Stimulated activated naive CD8-positive, alpha-beta T cell treated with anti-CD3 and anti-CD28 coated beads, Interleukin-15, amount 100 ng/mL, for 72 hours (primary cell): ENCODE measurements around the gene FOXD2.

Source experiments
- ATAC-seq: fragments of 150-1000 bp; cut with Tn5 transposase; 2 replicates; pipeline ENCODE4 v1.10.0; 2021; ENCODE audit warnings: mild to moderate bottlenecking, moderate library complexity
- DNase-seq, 2 donors: peaks; one replicate each; pipeline ENCODE4 v3.0.0; 2021 to 2022
- H3K27ac Mint-ChIP-seq, 2 donors: one replicate each; pipeline ENCODE4 v1.8.0; 2022; ENCODE audit warnings: mild to moderate bottlenecking in 2 of 2, mixed read lengths in 2 of 2, moderate library complexity in 2 of 2
- H3K27me3 Mint-ChIP-seq: one replicate; pipeline ENCODE4 v1.8.0; 2022; ENCODE audit warnings: mixed read lengths
- H3K4me1 Mint-ChIP-seq: one replicate; pipeline ENCODE4 v1.8.0; 2022; ENCODE audit warnings: mild to moderate bottlenecking, mixed read lengths
- H3K4me3 Mint-ChIP-seq, 2 donors: one replicate each; pipeline ENCODE4 v1.8.0; 2022; ENCODE audit warnings: mild to moderate bottlenecking in 2 of 2, mixed read lengths in 2 of 2, moderate library complexity in 1 of 2
- H3K9me3 Mint-ChIP-seq, 2 donors: one replicate each; pipeline ENCODE4 v1.8.0; 2022; ENCODE audit warnings: mixed read lengths in 2 of 2

FOXD2 gene

GRCh38 chr1:47437447-47438164 is at the start of gene FOXD2:
Gene FOXD2 (plus strand): TSS chr1:47438044. CDS start chr1:47438136, 92 bp downstream.
- Mint-ChIP-seq H3K27me3 (peaks cover 41% of the 10 kb centered on the region), H3K4me3 (peak within 1 kb of the TSS; percentile 99), H3K27ac (no peak within 1 kb of the TSS), H3K4me1 (peaks cover 42% of the 10 kb centered on the region), H3K9me3 (no peaks in the 10 kb centered on the region)
- peak; percentile 96 to 97 for DNase-seq
- ATAC-seq: peak; percentile 93

- no peak overlapping the region for H3K4me3 Mint-ChIP-seq
- H3K9me3 Mint-ChIP-seq: no peaks in the 10 kb centered on the region
- no peaks in the 10 kb centered on the region for H3K4me1 Mint-ChIP-seq
- ATAC-seq (peak; percentile 75), DNase-seq (peak; percentile 36 to 56)
- peaks cover 2% of the 10 kb centered on the region for H3K27me3 Mint-ChIP-seq
- H3K27ac Mint-ChIP-seq: no peak overlapping the region
Measured at GRCh38 chr1:47388891-47389238, 49.0 kb upstream of the FOXD2 start.

GRCh38 chr1:47389731-47390130 is 48.1 kb upstream of the FOXD2 start:
- Mint-ChIP-seq H3K27ac (no peak overlapping the region), H3K27me3 (peaks cover 8% of the 10 kb centered on the region), H3K9me3 (no peaks in the 10 kb centered on the region), H3K4me1 (no peaks in the 10 kb centered on the region), H3K4me3 (no peak overlapping the region)
- ATAC-seq (no peak), DNase-seq (no peak)

DNA sequence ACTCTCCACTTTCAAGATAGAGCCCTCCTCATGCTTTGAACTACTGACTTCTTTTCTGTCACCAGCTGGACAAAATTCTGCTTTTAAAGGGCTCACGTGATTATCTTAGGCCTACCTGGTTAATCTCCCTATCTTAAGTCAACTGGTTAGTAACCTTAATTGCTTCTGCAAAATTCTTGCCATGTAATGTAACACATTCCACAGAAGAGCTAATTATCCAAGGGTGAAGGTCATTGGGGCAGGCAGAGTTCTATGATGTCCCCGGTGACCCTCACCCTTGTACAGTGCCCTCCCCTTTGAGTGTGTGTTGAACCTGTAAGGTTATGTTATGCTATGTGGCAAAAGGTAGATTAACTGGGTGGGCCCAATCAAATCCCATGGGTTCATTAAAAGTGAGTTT is 47.0 kb upstream of the FOXD2 start:
- H3K27me3 Mint-ChIP-seq: peaks cover 16% of the 10 kb centered on the region
- H3K9me3 Mint-ChIP-seq: no peaks in the 10 kb centered on the region
- no peak for DNase-seq
- ATAC-seq: no peak
- no peak overlapping the region for H3K4me3 Mint-ChIP-seq
- H3K4me1 Mint-ChIP-seq: no peaks in the 10 kb centered on the region
- peak overlapping the region; percentile 16 to 28 for H3K27ac Mint-ChIP-seq

GRCh38 chr1:47393141-47393540 is 44.7 kb upstream of the FOXD2 start:
- H3K9me3 Mint-ChIP-seq: no peaks in the 10 kb centered on the region
- no peak overlapping the region for H3K4me3 Mint-ChIP-seq
- ATAC-seq: no peak

GRCh38 chr1:47395433-47395832 is 42.4 kb upstream of the FOXD2 start:
- Mint-ChIP-seq H3K4me1 (no peaks in the 10 kb centered on the region), H3K4me3 (no peak overlapping the region), H3K27ac (no peak overlapping the region), H3K9me3 (no peaks in the 10 kb centered on the region), H3K27me3 (peaks cover 24% of the 10 kb centered on the region)
- DNase-seq (no peak), ATAC-seq (no peak)

More at GRCh38 chr1:47393141-47393540, 44.7 kb upstream of the FOXD2 start:
- no peak overlapping the region for H3K27ac Mint-ChIP-seq
- H3K4me1 Mint-ChIP-seq: no peaks in the 10 kb centered on the region
- DNase-seq: no peak
- H3K27me3 Mint-ChIP-seq: peaks cover 17% of the 10 kb centered on the region

DNA sequence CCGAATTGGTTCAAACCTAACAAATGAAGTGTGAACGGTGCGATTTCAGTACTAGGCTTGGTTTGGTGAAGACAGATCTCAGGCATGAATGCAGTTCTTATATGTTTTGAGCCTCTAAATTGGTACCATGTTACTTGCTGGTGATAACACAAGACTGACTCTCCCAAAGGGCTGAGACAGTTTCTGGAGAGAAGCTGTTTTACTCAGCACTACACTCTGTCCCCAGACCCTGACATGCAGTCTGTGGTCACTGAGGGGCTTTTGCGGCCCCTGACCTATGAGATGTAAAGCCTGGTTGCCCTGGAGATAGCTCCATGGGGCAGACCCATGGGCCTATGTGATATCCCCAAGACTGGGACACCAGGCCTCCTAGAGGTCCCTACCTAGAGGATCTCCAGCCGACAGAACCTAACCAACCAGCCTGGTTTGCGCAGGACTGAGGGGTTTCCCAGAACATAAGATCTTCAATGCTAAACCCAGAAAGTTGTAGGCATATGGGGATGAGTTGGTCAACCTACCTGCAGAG is 41.1 kb upstream of the FOXD2 start:
- peaks cover 33% of the 10 kb centered on the region for H3K27me3 Mint-ChIP-seq
- ATAC-seq: no peak
- H3K4me3 Mint-ChIP-seq: no peak overlapping the region
- no peak for DNase-seq
- no peak overlapping the region for H3K27ac Mint-ChIP-seq
- no peaks in the 10 kb centered on the region for H3K4me1 Mint-ChIP-seq
- H3K9me3 Mint-ChIP-seq: no peaks in the 10 kb centered on the region

DNA sequence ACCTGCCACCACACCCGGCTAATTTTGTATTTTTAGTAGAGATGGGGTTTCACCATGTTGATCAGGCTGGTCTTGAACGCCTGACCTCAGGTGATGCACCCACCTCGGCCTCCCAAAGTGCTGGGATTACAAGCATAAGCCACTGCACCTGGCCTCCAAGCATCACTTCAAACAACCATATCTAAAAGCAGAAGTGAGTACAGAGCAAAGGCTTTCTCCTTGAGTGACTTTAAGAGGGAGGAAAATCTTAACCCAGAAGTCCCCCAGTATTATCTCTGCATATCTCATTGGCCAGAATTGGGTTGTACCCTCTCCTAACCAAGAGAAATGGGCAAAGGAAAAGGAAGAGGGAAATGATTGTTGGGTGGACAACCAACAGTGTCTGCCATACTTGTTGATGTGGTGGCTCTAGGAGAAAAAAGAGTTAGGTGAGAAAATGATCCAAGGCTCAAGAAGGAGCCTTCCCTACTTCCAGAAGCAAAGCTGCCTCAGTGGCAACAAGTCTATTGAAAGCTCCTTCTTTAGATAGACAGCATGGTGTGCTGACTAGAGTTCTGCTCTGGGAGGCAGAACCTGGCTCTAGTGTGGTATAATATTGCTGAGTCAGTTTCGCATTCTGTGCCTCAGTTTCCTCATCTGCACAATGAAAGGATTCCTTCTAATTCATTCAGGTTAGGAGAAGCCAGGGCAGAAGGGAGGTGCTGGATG is 38.6 kb upstream of the FOXD2 start:
- Mint-ChIP-seq H3K27ac (no peak overlapping the region), H3K9me3 (no peaks in the 10 kb centered on the region), H3K4me1 (no peaks in the 10 kb centered on the region), H3K4me3 (no peak overlapping the region), H3K27me3 (peaks cover 47% of the 10 kb centered on the region)
- DNase-seq (no peak), ATAC-seq (no peak)

DNA sequence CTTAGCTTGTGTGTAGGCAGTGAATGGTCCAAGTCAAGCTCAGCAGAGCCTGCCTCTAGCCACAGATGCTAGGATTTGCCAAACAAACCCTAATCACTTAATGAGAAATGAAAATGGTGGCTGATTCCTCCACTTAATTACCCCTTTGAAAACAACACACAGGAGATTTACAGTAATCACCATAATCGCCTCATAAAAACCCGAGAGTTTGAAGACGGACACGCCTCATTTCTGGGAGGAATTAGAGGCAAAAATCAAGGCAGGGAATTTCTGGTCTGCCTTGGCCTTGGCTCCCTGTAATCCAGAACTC is 38.0 kb upstream of the FOXD2 start:
- H3K4me3 Mint-ChIP-seq: no peak overlapping the region
- H3K27ac Mint-ChIP-seq: no peak overlapping the region
- no peak for ATAC-seq
- no peak for DNase-seq
- H3K27me3 Mint-ChIP-seq: peaks cover 45% of the 10 kb centered on the region
- H3K9me3 Mint-ChIP-seq: no peaks in the 10 kb centered on the region
- H3K4me1 Mint-ChIP-seq: no peaks in the 10 kb centered on the region

- H3K27ac Mint-ChIP-seq: no peak overlapping the region
- ATAC-seq (no peak), DNase-seq (no peak)
- no peaks in the 10 kb centered on the region for H3K9me3 Mint-ChIP-seq
- no peaks in the 10 kb centered on the region for H3K4me1 Mint-ChIP-seq
- H3K4me3 Mint-ChIP-seq: no peak overlapping the region
- peaks cover 53% of the 10 kb centered on the region for H3K27me3 Mint-ChIP-seq
Measured at GRCh38 chr1:47401761-47402160, 36.1 kb upstream of the FOXD2 start.

- Mint-ChIP-seq H3K4me1 (no peaks in the 10 kb centered on the region), H3K27me3 (peaks cover 53% of the 10 kb centered on the region), H3K9me3 (no peaks in the 10 kb centered on the region), H3K4me3 (no peak overlapping the region), H3K27ac (no peak overlapping the region)
- DNase-seq (no peak), ATAC-seq (no peak)
Measured at GRCh38 chr1:47402591-47402990, 35.3 kb upstream of the FOXD2 start.

- Mint-ChIP-seq H3K4me1 (no peaks in the 10 kb centered on the region), H3K9me3 (no peaks in the 10 kb centered on the region), H3K4me3 (no peak overlapping the region), H3K27me3 (peaks cover 53% of the 10 kb centered on the region), H3K27ac (no peak overlapping the region)
- ATAC-seq (no peak), DNase-seq (no peak)
Measured at GRCh38 chr1:47403321-47403910, 34.4 kb upstream of the FOXD2 start.

DNA sequence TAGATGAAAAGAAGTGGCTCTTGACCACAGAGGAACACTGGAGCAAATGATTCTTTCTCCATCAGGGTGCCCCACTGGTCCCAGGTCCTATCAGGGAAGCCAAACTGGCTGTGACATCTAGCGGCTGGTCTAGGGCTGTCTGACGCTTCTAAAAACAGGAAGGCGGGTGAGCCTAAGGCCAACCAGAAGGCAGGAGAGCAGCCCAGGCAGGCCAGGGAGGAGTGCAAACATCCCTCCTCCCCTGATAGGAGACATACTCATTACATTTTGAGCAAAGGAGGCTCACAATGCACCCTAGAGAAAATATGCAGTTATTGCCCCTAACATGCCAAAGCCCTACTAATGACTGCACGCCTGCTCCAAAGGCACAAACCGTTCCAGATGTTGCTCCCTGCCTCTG is 32.1 kb upstream of the FOXD2 start:
- no peak overlapping the region for H3K27ac Mint-ChIP-seq
- no peaks in the 10 kb centered on the region for H3K4me1 Mint-ChIP-seq
- DNase-seq: no peak
- H3K4me3 Mint-ChIP-seq: no peak overlapping the region
- no peaks in the 10 kb centered on the region for H3K9me3 Mint-ChIP-seq
- H3K27me3 Mint-ChIP-seq: peaks cover 63% of the 10 kb centered on the region
- ATAC-seq: no peak

- no peaks in the 10 kb centered on the region for H3K9me3 Mint-ChIP-seq
- peaks cover 55% of the 10 kb centered on the region for H3K27me3 Mint-ChIP-seq
- no peak for DNase-seq
- peak overlapping the region in 1 of 2 donors; percentile 43 for H3K27ac Mint-ChIP-seq
- ATAC-seq: no peak
- no peak overlapping the region for H3K4me3 Mint-ChIP-seq
- H3K4me1 Mint-ChIP-seq: no peaks in the 10 kb centered on the region
Measured at GRCh38 chr1:47406966-47407365, 30.9 kb upstream of the FOXD2 start.

- Mint-ChIP-seq H3K27ac (no peak overlapping the region), H3K9me3 (no peaks in the 10 kb centered on the region), H3K27me3 (peaks cover 50% of the 10 kb centered on the region), H3K4me1 (no peaks in the 10 kb centered on the region), H3K4me3 (no peak overlapping the region)
- DNase-seq (no peak), ATAC-seq (no peak)
Measured at GRCh38 chr1:47407481-47407880, 30.4 kb upstream of the FOXD2 start.

- DNase-seq (no peak), ATAC-seq (no peak)
- Mint-ChIP-seq H3K27me3 (peaks cover 50% of the 10 kb centered on the region), H3K9me3 (no peaks in the 10 kb centered on the region), H3K27ac (no peak overlapping the region), H3K4me1 (no peaks in the 10 kb centered on the region), H3K4me3 (no peak overlapping the region)
Measured at GRCh38 chr1:47409311-47410067, 28.4 kb upstream of the FOXD2 start.
